GM12891 (cell line): ENCODE data around the gene RAP1GAP.

Experiments used
- DNase-seq: peaks from one replicate; pipeline ENCODE4 v3.0.0; 2011; ENCODE audit warnings: low spot score; ENCODE audit not compliant: insufficient read length
- FAIRE-seq: peaks from 2 replicates; lab custom pipeline; 2011; peaks lifted over from hg19 to GRCh38; lab: Jason Lieb, UNC
- PAX5 ChIP-seq: IDR thresholded peaks from 2 replicates; pipeline ENCODE4 v1.6.1; 2011; ENCODE audit warnings: low read length, moderate library complexity, mild to moderate bottlenecking; ENCODE audit not compliant: insufficient read depth, severe bottlenecking
- POLR2A ChIP-seq: IDR thresholded peaks from 2 replicates; pipeline ENCODE4 v1.6.1; 2011; ENCODE audit warnings: low read depth, low read length, control low read depth
- POLR2AphosphoS5 ChIP-seq: IDR thresholded peaks from 2 replicates; pipeline ENCODE4 v1.6.1; 2011; ENCODE audit warnings: low read depth, low read length, control low read depth
- POU2F2 ChIP-seq: IDR thresholded peaks from 2 replicates; pipeline ENCODE4 v1.6.1; 2011; ENCODE audit warnings: low read depth, mild to moderate bottlenecking, control low read depth, low read length, moderate library complexity
- SPI1 ChIP-seq: IDR thresholded peaks from 2 replicates; pipeline ENCODE4 v1.6.1; 2011; ENCODE audit warnings: low read depth, low read length, control low read depth
- TAF1 ChIP-seq: IDR thresholded peaks from 2 replicates; pipeline ENCODE4 v1.6.1; 2011; ENCODE audit warnings: low read depth, low read length, control low read depth

RAP1GAP gene

DNA sequence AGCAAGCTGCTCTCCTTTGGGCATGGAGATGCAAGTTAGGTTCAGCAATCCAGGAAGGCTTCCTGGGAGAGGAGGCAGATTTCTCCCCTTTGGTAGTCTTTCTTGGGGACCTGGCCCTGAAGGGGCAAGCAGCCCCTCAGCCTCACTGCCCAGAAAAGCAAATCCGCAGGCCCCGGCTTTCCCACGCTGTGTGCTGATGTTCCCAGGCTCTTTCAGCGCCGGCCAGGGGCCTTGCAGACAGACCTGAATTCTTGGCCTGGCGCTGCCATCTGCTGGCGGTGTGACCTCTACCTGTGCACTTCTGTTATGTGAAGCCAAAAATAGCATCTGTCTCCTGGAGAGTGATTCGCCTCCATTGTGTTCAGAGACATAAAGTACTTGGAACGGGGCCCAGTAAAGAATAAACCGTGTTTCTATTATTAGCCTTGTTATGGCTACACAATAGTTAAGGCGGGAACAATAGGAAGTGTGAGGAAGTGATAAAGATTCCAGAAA, 95.1 kb downstream of the RAP1GAP start:
- FAIRE-seq (no peak), DNase-seq (no peak)

GRCh38 chr1:21573475-21573874, 95.7 kb downstream of the RAP1GAP start:
- DNase-seq (no peak), FAIRE-seq (no peak)
- TF ChIP-seq POU2F2: no peak
- TF ChIP-seq POLR2AphosphoS5: no peak
- no peak for TF ChIP-seq SPI1
- TF ChIP-seq TAF1: no peak
- no peak for TF ChIP-seq PAX5
- TF ChIP-seq POLR2A: no peak

More for the DNA sequence above, 95.1 kb downstream of the RAP1GAP start:
- TF ChIP-seq TAF1: no peak
- TF ChIP-seq POU2F2: no peak
- TF ChIP-seq POLR2AphosphoS5: no peak

GRCh38 chr1:21572735-21573277, 96.4 kb downstream of the RAP1GAP start:
- DNase-seq (no peak), FAIRE-seq (no peak)
- TF ChIP-seq POLR2AphosphoS5 (no peak), TAF1 (no peak), SPI1 (no peak), POU2F2 (no peak), PAX5 (no peak), POLR2A (no peak)

DNA sequence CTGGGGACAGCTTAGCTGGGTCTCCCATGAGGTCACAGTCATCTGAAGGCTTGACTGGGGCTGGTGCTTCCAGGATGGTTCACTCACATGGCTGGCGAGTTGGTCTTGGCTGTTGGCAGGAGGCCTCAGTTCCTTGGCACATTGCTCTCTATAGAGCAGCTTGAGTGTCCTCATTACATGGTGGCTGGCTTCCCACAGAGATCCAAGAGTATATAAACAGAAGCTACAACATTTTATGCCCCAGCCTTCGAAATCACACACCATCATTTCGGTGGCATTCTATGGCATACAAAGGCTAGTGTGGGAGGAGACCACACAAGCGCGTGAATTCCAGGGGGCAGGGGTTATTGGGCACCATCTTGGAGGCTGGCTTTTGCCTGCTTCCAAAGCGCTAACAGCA, 96.9 kb downstream of the RAP1GAP start:
- TF ChIP-seq POLR2AphosphoS5: no peak
- TF ChIP-seq POU2F2: no peak
- DNase-seq: no peak
- no peak for FAIRE-seq

DNA sequence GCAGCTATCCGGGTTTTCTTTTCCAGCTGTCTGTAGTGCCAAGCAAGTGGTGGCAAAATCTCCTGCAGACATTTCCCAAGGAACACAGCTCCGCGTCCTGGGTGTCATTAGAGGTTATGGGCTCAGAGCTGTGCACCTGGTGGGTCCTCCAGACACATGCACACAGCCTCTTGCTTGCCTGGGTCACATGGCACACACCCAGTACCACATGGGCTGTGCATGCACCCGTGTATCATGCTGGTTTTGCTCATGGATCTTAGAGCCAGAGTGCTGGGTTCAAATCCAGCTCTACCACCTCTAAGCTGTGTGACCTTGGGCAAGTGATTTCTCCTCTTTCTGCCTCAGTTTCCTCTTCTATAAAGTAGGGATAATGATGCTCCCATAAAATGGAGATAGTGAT, 98.3 kb downstream of the RAP1GAP start:
- TF ChIP-seq POLR2AphosphoS5: no peak
- no peak for TF ChIP-seq POU2F2
- TF ChIP-seq TAF1: no peak
- TF ChIP-seq PAX5: no peak
- no peak for TF ChIP-seq SPI1
- DNase-seq (no peak), FAIRE-seq (no peak)

DNA sequence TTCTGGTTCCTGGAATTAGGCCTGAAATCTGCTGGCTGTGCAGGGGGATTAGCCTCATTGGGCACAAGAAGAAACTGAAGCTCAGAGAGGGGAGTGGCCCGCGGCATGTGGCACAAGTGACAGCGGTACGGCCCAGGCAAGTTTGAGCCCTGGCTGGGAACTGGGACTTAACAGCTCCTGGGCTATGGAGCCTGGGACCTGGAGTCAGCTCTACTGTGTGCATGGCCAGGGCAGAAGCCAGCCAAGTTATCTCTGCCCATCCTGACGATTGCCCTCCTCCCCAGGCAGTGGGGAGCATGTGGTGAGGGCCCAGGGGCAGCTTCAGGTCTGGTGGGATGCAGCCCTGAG, 98.7 kb downstream of the RAP1GAP start:
- DNase-seq (no peak), FAIRE-seq (no peak)
- TF ChIP-seq POLR2A (no peak), POU2F2 (no peak)

DNA sequence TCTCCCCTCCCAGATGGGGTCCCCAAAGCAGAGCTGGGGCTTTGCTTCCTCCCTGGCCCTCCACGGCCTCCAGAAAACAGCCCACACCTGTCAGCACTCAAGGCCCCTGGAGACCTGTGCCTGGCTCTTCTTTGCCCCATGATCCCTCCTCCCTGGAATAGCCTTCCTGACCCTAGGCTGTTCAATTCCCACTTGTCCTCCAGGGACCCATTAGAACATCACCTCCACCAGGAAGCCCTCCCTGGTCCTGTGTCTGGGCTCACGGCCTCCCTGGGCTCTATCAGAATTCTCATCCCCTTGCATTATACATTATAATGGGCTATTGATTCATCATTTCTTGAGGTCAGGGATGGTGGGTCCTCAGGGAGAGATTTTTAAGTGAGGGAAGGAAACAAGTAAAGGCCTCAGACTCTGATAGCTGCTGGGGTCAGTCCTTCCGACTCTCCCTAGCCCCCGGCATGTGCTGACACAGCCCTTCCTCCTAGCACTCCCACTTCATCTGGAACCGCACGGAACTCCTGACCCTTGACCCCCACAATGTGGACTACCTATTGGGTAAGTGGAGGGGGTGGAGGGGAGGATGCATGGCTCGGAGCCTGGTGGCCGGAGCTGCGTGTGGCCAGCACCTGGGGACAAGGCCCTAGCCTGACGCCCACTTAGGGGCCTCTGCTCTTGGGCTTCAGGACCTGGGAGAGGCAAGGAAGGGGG, 99.2 kb downstream of the RAP1GAP start:
- no peak for TF ChIP-seq SPI1
- no peak for TF ChIP-seq POU2F2
- TF ChIP-seq POLR2A: no peak
- no peak for TF ChIP-seq POLR2AphosphoS5
- no peak for TF ChIP-seq TAF1
- no peak for TF ChIP-seq PAX5
- FAIRE-seq (no peak), DNase-seq (no peak)

DNA sequence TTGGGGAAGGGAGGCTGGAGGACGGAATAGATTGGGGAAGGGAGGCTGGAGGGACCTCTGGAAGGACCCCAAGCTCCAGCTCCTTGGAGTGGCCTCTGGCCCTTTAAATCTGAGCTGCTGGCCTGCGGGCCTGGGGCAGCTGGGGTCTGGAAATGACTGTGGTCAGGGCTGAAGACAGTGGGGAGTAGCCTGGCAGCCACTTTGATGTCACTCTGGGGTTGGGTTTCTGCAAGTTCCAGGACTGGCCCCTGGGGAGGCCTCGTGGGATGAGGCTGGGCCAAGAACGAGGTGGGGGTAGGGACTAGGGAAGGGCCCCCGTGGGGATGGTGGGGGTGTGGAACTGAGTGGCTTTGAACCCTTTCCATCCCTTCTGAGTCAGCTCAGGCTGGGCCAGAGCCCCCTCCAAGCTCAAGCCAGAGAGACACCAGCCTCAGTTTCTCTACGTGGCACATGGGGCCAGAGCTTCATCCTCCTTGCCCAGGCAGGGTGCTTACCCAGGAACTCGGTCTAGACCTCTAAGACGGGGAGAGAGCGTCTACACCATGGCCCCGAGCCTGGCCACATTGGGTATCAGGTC, 100.3 kb downstream of the RAP1GAP start:
- TF ChIP-seq SPI1: no peak
- TF ChIP-seq POLR2A: no peak
- no peak for TF ChIP-seq PAX5
- TF ChIP-seq POLR2AphosphoS5: no peak
- no peak for TF ChIP-seq POU2F2
- TF ChIP-seq TAF1: no peak
- no peak for FAIRE-seq
- no peak for DNase-seq

GRCh38 chr1:21568006-21568746, 101.0 kb downstream of the RAP1GAP start:
- TF ChIP-seq SPI1 (no peak), POLR2A (no peak), POLR2AphosphoS5 (no peak), PAX5 (no peak), TAF1 (no peak), POU2F2 (no peak)
- FAIRE-seq (no peak), DNase-seq (no peak)
